Left lobe of liver (tissue), 2 donors: ENCODE results near the gene EPAS1. TPM values are rescaled to one million over a fixed set of nuclear protein-coding genes. Genes with fewer than 3 reads are reported as not detected.

Experiments used
- ATAC-seq: fragments of 200-7000 bp; cut with Tn5 transposase; one replicate; pipeline ENCODE4 v1.9.1; 2020; ENCODE audit warnings: mild to moderate bottlenecking, moderate library complexity
- DNase-seq: peaks from one replicate; pipeline ENCODE4 v3.0.0-alpha.2; 2020; ENCODE audit warnings: low spot score
- total RNA-seq: library from RNA; stranded (reverse); gene quantifications from one replicate; pipeline ENCODE4 v1.2.1, GENCODE V29; 2021
- donor health status: DM: no; HTN: no; CAD: no; lungs with moderate emphysema.
- donor health status: DM: no; HTN: yes; CAD: no.

EPAS1 gene
- total RNA-seq, 1 donor from 2014 or later, result 127 TPM

DNA sequence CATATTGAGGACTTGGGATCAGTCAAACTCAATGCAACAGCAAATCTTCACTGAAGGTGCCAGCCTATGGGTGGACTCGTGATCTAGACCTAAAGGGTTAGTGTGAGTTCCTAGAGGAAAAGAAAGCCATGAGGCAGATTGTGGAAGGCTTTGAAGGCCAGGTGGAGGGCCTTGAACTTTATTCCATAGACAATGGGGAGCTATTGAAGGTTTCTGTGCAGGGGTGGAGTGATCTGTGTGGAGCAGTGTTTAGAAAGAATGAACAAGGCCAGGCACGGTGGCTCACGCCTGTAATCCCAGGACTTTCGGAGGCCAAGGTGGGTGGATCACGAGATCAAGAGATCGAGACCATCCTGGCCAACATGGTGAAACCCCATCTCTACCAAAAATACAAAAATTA is 61.5 kb downstream of the EPAS1 start:
- DNase-seq, result no peak
- no peak for ATAC-seq

DNA sequence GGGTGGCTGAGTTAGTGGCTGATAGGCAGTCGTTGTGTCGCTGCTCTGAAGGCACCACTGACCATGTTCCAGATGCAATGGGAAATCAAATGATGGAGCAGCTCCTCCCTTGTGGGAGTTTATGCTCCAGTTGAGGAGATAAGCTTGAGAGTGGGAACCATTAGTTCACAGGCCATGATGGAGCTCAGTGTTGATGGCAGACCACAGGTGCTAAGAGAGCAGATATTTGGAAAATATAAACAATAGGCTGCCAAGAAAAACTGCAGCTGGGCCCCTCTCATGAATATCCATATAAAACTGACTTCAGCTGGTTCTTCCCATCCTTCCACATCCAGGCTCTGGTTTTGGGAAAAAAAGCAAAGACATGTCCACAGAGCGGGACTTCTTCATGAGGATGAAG is 63.1 kb downstream of the EPAS1 start:
- no peak for ATAC-seq
- DNase-seq, result no peak

- ATAC-seq, result no peak
- no peak for DNase-seq
Observed at GRCh38 chr2:46361920-46362666, 64.9 kb downstream of the EPAS1 start.

- ATAC-seq, result no peak
- DNase-seq, result no peak
Observed at GRCh38 chr2:46362667-46363012, 65.4 kb downstream of the EPAS1 start.

- ATAC-seq (peak; percentile 15), DNase-seq (no peak)
Observed at GRCh38 chr2:46363535-46364170, 66.4 kb downstream of the EPAS1 start.

GRCh38 chr2:46364797-46365457 is 67.7 kb downstream of the EPAS1 start:
- DNase-seq (no peak), ATAC-seq (peak; percentile 76)

- DNase-seq (no peak), ATAC-seq (peak; percentile 7)
Observed at GRCh38 chr2:46365913-46366667, 68.9 kb downstream of the EPAS1 start.

DNA sequence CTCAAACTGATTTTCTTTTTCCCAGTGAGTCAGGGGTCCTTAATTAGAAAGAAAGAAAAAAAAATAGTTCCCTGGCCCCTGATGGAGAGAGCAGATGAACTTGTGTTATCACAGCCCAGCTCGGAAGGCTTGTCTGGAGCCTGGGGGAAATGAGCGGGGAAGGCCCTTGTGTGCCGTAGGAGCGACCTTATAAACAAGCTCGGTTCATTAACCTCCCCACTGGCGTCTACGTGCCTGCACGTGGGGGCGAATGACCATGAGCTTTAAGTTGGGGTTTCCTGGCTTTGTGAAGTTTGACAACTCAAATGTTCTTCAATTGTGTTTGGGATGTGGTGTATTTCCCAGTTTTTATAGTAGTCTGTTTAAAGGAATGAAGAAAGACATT is 69.5 kb downstream of the EPAS1 start:
- no peak for DNase-seq
- peak; percentile 66 for ATAC-seq

- DNase-seq, result no peak
- no peak for ATAC-seq
Observed at GRCh38 chr2:46367286-46367685, 70.1 kb downstream of the EPAS1 start.

DNA sequence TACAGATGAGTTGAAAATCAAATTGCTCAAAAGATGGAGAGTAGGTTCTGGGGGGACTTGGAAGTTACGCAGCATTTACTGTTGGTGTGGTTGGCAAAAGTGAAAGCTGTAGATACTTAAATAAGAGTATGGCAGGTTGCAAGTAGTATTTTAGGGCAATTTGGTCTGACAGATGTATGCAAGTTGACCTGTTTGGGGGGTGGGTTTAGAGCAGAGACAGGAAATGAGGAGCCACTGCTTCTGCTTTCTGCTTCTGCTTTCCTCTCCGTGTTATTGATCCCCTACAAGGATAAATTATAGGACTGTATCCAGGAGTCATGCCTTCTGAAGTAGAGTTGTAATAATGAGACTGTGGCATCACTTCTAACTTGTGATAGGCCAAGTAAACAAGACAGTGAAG is 71.2 kb downstream of the EPAS1 start:
- DNase-seq, result no peak
- no peak for ATAC-seq

GRCh38 chr2:46369783-46370182 is 72.6 kb downstream of the EPAS1 start:
- DNase-seq, result no peak
- ATAC-seq, result no peak

- DNase-seq, result no peak
- ATAC-seq, result no peak
Observed at GRCh38 chr2:46371854-46372253, 74.6 kb downstream of the EPAS1 start.

- ATAC-seq (no peak), DNase-seq (no peak)
Observed at GRCh38 chr2:46372475-46372874, 75.3 kb downstream of the EPAS1 start.

DNA sequence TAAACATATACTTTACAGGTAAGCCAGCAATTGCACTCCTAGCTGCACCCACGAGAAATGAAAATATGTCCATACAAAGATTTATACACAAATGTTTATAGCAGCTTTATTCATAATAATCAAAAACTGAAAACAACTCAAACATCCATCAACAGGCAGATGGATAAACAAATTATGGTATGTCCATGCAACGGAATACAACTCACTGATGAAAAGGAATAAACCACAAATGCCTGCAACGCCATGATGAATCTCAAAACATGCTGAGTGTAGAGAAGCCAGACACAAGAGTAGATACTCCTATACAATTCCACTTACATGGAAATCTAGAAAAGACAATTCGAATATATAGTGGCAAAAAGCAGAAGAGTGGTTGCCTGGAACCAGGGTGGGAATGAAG is 76.0 kb downstream of the EPAS1 start:
- ATAC-seq, result no peak
- DNase-seq, result no peak

GRCh38 chr2:46375566-46376125 is 78.4 kb downstream of the EPAS1 start:
- DNase-seq (no peak), ATAC-seq (no peak)

- ATAC-seq, result no peak
- no peak for DNase-seq
Observed at GRCh38 chr2:46376586-46376985, 79.4 kb downstream of the EPAS1 start.

GRCh38 chr2:46377101-46377581 is 79.9 kb downstream of the EPAS1 start:
- ATAC-seq (peak; percentile 20), DNase-seq (no peak)

- ATAC-seq, result no peak
- DNase-seq, result no peak
Observed at GRCh38 chr2:46377666-46378560, 80.7 kb downstream of the EPAS1 start.

DNA sequence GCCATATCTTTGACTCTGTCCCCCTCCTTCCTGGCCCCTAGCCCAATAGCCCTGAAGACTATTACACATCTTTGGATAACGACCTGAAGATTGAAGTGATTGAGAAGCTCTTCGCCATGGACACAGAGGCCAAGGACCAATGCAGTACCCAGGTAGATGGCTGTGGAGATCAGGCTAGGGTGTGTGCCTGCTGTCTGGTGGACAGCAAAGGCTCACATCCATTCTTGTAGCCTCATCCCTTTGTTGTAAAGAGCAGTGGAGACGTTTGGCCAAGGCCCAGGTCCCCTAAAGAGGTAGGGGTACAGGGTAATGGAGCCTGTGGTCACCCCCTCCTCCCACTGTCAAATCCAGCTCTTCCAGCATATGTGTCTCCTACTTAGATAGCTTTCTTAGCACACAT is 81.4 kb downstream of the EPAS1 start:
- no peak for DNase-seq
- ATAC-seq, result no peak
